Measurements from ENCODE around the gene HYKK. TPM values are rescaled to one million over a fixed set of nuclear protein-coding genes. Genes with fewer than 3 reads are reported as not detected.

Gene HYKK
- total RNA-seq, 1 experiment from 2014 or later = 3.1 TPM

- peak; percentile 2 for ATAC-seq
These were observed 58.8 kb downstream of the HYKK start for GRCh38 chr15:78565951-78566774.

More at GRCh38 chr15:78565951-78566774, 58.8 kb downstream of the HYKK start:
- peak overlapping the region; percentile 0 for H3K27ac Mint-ChIP-seq
- ChIA-PET CTCF (interaction anchor here (0.8 to 2.3 kb wide), 19 partner anchors 9 to 458 kb away, joined by 3 to 18 read pairs (median 4); partner anchors contain the start of genes ADAMTS7, CHRNA3, PSMA4 and SKIC8), POLR2A (interaction anchor here (0.6 to 2.9 kb wide), 12 partner anchors 9 to 323 kb away, joined by 3 to 35 read pairs (median 6); partner anchors contain the start of genes ADAMTS7, CHRNA3, HYKK and IREB2)
- peak overlapping the region; percentile 90 for H3K4me3 Mint-ChIP-seq
- peak; percentile 41 for DNase-seq (ENCODE audit: low spot score)
- peaks cover 27% of the 10 kb centered on the region for H3K4me1 Mint-ChIP-seq
- TF ChIP-seq PRDM15 (CRISPR knock-in tag; IDR thresholded peaks at IDR 0.05) (no peak), FOXJ3 (CRISPR knock-in tag; IDR thresholded peaks at IDR 0.05; ENCODE audit: borderline replicate concordance) (no peak), ZNF219 (CRISPR knock-in tag; IDR thresholded peaks at IDR 0.05; ENCODE audit: borderline replicate concordance) (no peak), TEAD1 (CRISPR knock-in tag; IDR thresholded peaks at IDR 0.05) (no peak), E2F1 (CRISPR knock-in tag; IDR thresholded peaks at IDR 0.05) (no peak), E2F4 (CRISPR knock-in tag; IDR thresholded peaks at IDR 0.05; ENCODE audit: borderline replicate concordance, low read depth) (no peak), GRHL2 (CRISPR knock-in tag; IDR thresholded peaks at IDR 0.05; ENCODE audit: insufficient replicate concordance, severe bottlenecking) (no peak), NR1H2 (CRISPR knock-in tag; IDR thresholded peaks at IDR 0.05) (no peak), USF2 (CRISPR knock-in tag; IDR thresholded peaks at IDR 0.05) (no peak), ZBTB21 (CRISPR knock-in tag; IDR thresholded peaks at IDR 0.05; ENCODE audit: borderline replicate concordance) (no peak), SMAD4 (CRISPR knock-in tag; IDR thresholded peaks at IDR 0.05) (no peak), NFATC4 (CRISPR knock-in tag; IDR thresholded peaks at IDR 0.05) (no peak), ZNF317 (CRISPR knock-in tag; IDR thresholded peaks at IDR 0.05; ENCODE audit: borderline replicate concordance, low read depth) (no peak), ZNF232 (CRISPR knock-in tag; IDR thresholded peaks at IDR 0.05) (no peak), TCF7 (CRISPR knock-in tag; IDR thresholded peaks at IDR 0.05; ENCODE audit: low read depth) (no peak), ZSCAN18 (CRISPR knock-in tag; IDR thresholded peaks at IDR 0.05) (no peak), TEAD4 (CRISPR knock-in tag; IDR thresholded peaks at IDR 0.05) (no peak), NR3C1 (CRISPR knock-in tag; conservative IDR thresholded peaks at IDR 0.05; ENCODE audit: low read depth) (no peak), ZNF425 (CRISPR knock-in tag; conservative IDR thresholded peaks at IDR 0.05) (no peak), RORB (CRISPR knock-in tag; IDR thresholded peaks at IDR 0.05) (no peak)
- H3K36me3 Mint-ChIP-seq = no peaks in the 10 kb centered on the region
- no peaks in the 10 kb centered on the region; the same call in 1 of the 2 replicates for H3K27me3 Mint-ChIP-seq (ENCODE audit: low read depth)
- no peaks in the 10 kb centered on the region for H3K9me3 Mint-ChIP-seq

All from WTC11 (cell line).